Muscle of leg (tissue), 11 donors: ENCODE results near the gene STKLD1. TPM values are rescaled to one million over a fixed set of nuclear protein-coding genes. Genes with fewer than 3 reads are reported as not detected.

Experiments used
- DNase-seq: peaks from one replicate; pipeline ENCODE4 v3.0.0; 2013
- H3K27ac ChIP-seq: one replicate; pipeline ENCODE4 v1.5.1; 2013; ENCODE audit warnings: mild to moderate bottlenecking, low read length, control low read depth
- H3K27me3 ChIP-seq: one replicate; pipeline ENCODE4 v1.6.1; 2013; ENCODE audit warnings: low read length; ENCODE audit not compliant: control insufficient read depth, insufficient read depth
- H3K36me3 ChIP-seq: one replicate; pipeline ENCODE4 v1.6.1; 2013; ENCODE audit warnings: low read length; ENCODE audit not compliant: control insufficient read depth, insufficient read depth
- H3K4me1 ChIP-seq: one replicate; pipeline ENCODE4 v1.6.1; 2013; ENCODE audit warnings: low read length; ENCODE audit not compliant: control insufficient read depth, insufficient read depth
- H3K4me3 ChIP-seq: one replicate; pipeline ENCODE4 v1.5.1; 2013; ENCODE audit warnings: low read length, control low read depth
- H3K9me3 ChIP-seq: replicated peaks from 2 replicates; pipeline ENCODE4 v1.6.1; 2013; ENCODE audit warnings: low read depth, low read length; ENCODE audit not compliant: control insufficient read depth
- WGBS: methylation state at CpG from one replicate; pipeline ENCODE4 v1.1.5; 2013; ENCODE audit warnings: missing lambda C conversion rate; ENCODE audit not compliant: insufficient coverage; 5-methylcytosine and 5-hydroxymethylcytosine counted together
- polyA plus RNA-seq, 8 donors: library from polyadenylated mRNA; unstranded; fragments of 120-200 nt; gene quantifications; one replicate each; pipeline versions ENCODE4 v1.2.1 to v1.2.3, GENCODE V29; 2013; ENCODE audit warnings: inconsistent platforms in 1 of 8, low replicate concordance in 1 of 8; ENCODE audit not compliant: insufficient read length in 8 of 8, insufficient read depth in 1 of 8
- total RNA-seq: library from RNA; stranded (reverse); fragments of 120-200 nt; gene quantifications from one replicate; pipeline ENCODE4 v1.2.4, GENCODE V29; 2013

STKLD1 gene
- total and polyA plus RNA-seq, 9 donors: 1.1 to 2.3 (median 1.8) TPM

- whole genome bisulfite sequencing: 90% methylated on average over 12 of the region's 12 CpGs
- no peak for DNase-seq
- Histone ChIP-seq H3K36me3 (peaks cover 74% of the 10 kb centered on the region), H3K27me3 (no peaks in the 10 kb centered on the region), H3K4me1 (peaks cover 35% of the 10 kb centered on the region), H3K4me3 (no peak overlapping the region), H3K9me3 (no peaks in the 10 kb centered on the region), H3K27ac (no peak overlapping the region)
These were observed 31.2 kb upstream of the STKLD1 start for GRCh38 chr9:133344979-133345378.

GRCh38 chr9:133345596-133345995, 30.6 kb upstream of the STKLD1 start:
- Histone ChIP-seq H3K4me1 (peaks cover 35% of the 10 kb centered on the region), H3K4me3 (no peak overlapping the region), H3K9me3 (no peaks in the 10 kb centered on the region), H3K27me3 (no peaks in the 10 kb centered on the region), H3K36me3 (peaks cover 75% of the 10 kb centered on the region), H3K27ac (no peak overlapping the region)
- 94% methylated on average over 2 of the region's 6 CpGs for WGBS
- DNase-seq: no peak

- 62% methylated on average over 10 of the region's 15 CpGs for WGBS
These were observed 30.0 kb upstream of the STKLD1 start for GRCh38 chr9:133346021-133346785.

GRCh38 chr9:133347515-133347984, 28.6 kb upstream of the STKLD1 start:
- peak overlapping the region; percentile 100 for H3K4me3 ChIP-seq
- H3K4me1 ChIP-seq: peaks cover 31% of the 10 kb centered on the region
- H3K27me3 ChIP-seq: no peaks in the 10 kb centered on the region
- H3K27ac ChIP-seq: peak overlapping the region; percentile 92
- WGBS: 0% methylated on average over 25 of the region's 41 CpGs
- H3K36me3 ChIP-seq: peaks cover 77% of the 10 kb centered on the region
- peak; percentile 62 for DNase-seq
- no peaks in the 10 kb centered on the region for H3K9me3 ChIP-seq

More at GRCh38 chr9:133346021-133346785, 30.0 kb upstream of the STKLD1 start:
- H3K9me3 ChIP-seq: no peaks in the 10 kb centered on the region
- no peaks in the 10 kb centered on the region for H3K27me3 ChIP-seq
- peak overlapping the region; percentile 47 for H3K27ac ChIP-seq
- H3K4me3 ChIP-seq: peak overlapping the region; percentile 100
- H3K36me3 ChIP-seq: peaks cover 75% of the 10 kb centered on the region
- peaks cover 35% of the 10 kb centered on the region for H3K4me1 ChIP-seq
- DNase-seq: no peak

- Histone ChIP-seq H3K27me3 (no peaks in the 10 kb centered on the region), H3K4me3 (peak within 1 kb of the TSS; percentile 100), H3K9me3 (no peaks in the 10 kb centered on the region), H3K27ac (peak within 1 kb of the TSS; percentile 92), H3K36me3 (peaks cover 77% of the 10 kb centered on the region), H3K4me1 (peaks cover 27% of the 10 kb centered on the region)
- WGBS: under 1% methylated on average over 57 of the region's 64 CpGs
- peak; percentile 99 for DNase-seq
These were observed 28.0 kb upstream of the STKLD1 start, which contains the start of the genes MED22 and RPL7A for GRCh38 chr9:133347985-133348717. Gene MED22, minus strand, starts transcription at chr9:133348131. Its CDS starts 1,469 bp downstream, at chr9:133346662. Gene RPL7A, plus strand, starts transcription at chr9:133348218. Its CDS starts 26 bp downstream, at chr9:133348244.

GRCh38 chr9:133348718-133349573, 27.2 kb upstream of the STKLD1 start:
- WGBS: 4% methylated on average over 20 of the region's 25 CpGs
- DNase-seq: no peak

GRCh38 chr9:133349965-133350616, 26.1 kb upstream of the STKLD1 start:
- DNase-seq: no peak
- Histone ChIP-seq H3K36me3 (peaks cover 66% of the 10 kb centered on the region), H3K27ac (no peak overlapping the region), H3K9me3 (no peaks in the 10 kb centered on the region), H3K27me3 (no peaks in the 10 kb centered on the region), H3K4me1 (peaks cover 27% of the 10 kb centered on the region), H3K4me3 (no peak overlapping the region)
- WGBS: 81% methylated on average over 15 of the region's 15 CpGs

More at GRCh38 chr9:133348718-133349573, 27.2 kb upstream of the STKLD1 start:
- Histone ChIP-seq H3K9me3 (no peaks in the 10 kb centered on the region), H3K4me3 (peak overlapping the region; percentile 100), H3K27me3 (no peaks in the 10 kb centered on the region), H3K4me1 (peaks cover 27% of the 10 kb centered on the region), H3K36me3 (peaks cover 76% of the 10 kb centered on the region), H3K27ac (peak overlapping the region; percentile 92)

GRCh38 chr9:133351526-133351907, 24.6 kb upstream of the STKLD1 start:
- DNase-seq: no peak
- H3K27me3 ChIP-seq: no peaks in the 10 kb centered on the region
- no peak overlapping the region for H3K4me3 ChIP-seq
- no CpG with 5 or more reads among the region's 3 CpGs for WGBS
- H3K4me1 ChIP-seq: peaks cover 24% of the 10 kb centered on the region
- no peaks in the 10 kb centered on the region for H3K9me3 ChIP-seq
- no peak overlapping the region for H3K27ac ChIP-seq
- peaks cover 52% of the 10 kb centered on the region for H3K36me3 ChIP-seq

GRCh38 chr9:133351908-133352634, 24.1 kb upstream of the STKLD1 start:
- Histone ChIP-seq H3K9me3 (no peaks in the 10 kb centered on the region), H3K36me3 (peaks cover 52% of the 10 kb centered on the region), H3K4me1 (peaks cover 22% of the 10 kb centered on the region), H3K27ac (no peak overlapping the region), H3K27me3 (no peaks in the 10 kb centered on the region), H3K4me3 (no peak overlapping the region)
- no peak for DNase-seq
- WGBS: 74% methylated on average over 10 of the region's 14 CpGs
